ENCODE data around the gene ISL2.
"Not testable (repeated sequence)": the region's sequence is repeated elsewhere in the genome, so short reads cannot be mapped to it uniquely, and the experiment has no call there.

ISL2 gene

GRCh38 chr15:76336254-76337058 lies at the start of gene ISL2:
ISL2 (plus strand) TSS chr15:76336773; CDS start chr15:76336884, 111 bp downstream.
- peak; percentile 73 for DNase-seq

GRCh38 chr15:76289582-76289981 lies 47.0 kb upstream of the ISL2 start:
- no peak for DNase-seq

- no peak for DNase-seq
Measured at GRCh38 chr15:76293361-76293760, 43.2 kb upstream of the ISL2 start.

- DNase-seq: not testable (repeated sequence)
Measured at GRCh38 chr15:76294463-76294862, 42.1 kb upstream of the ISL2 start.

GRCh38 chr15:76296849-76297248 lies 39.7 kb upstream of the ISL2 start:
- no peak for DNase-seq

- DNase-seq: not testable (repeated sequence)
Measured at GRCh38 chr15:76297951-76298350, 38.6 kb upstream of the ISL2 start.

- no peak for DNase-seq
Measured at GRCh38 chr15:76298986-76299385, 37.6 kb upstream of the ISL2 start.

- DNase-seq: no peak
Measured at GRCh38 chr15:76299786-76300185, 36.8 kb upstream of the ISL2 start.

GRCh38 chr15:76303909-76304308 lies 32.7 kb upstream of the ISL2 start:
- no peak for DNase-seq

GRCh38 chr15:76309601-76310330 lies 26.8 kb upstream of the ISL2 start:
- DNase-seq: no peak

GRCh38 chr15:76310475-76311099 lies 26.0 kb upstream of the ISL2 start:
- DNase-seq: no peak

- peak; percentile 92 for DNase-seq
Measured at GRCh38 chr15:76311100-76311953, 25.2 kb upstream of the ISL2 start, which contains the start of gene ETFA. ETFA (minus strand) TSS chr15:76311469; CDS start chr15:76311388, 81 bp downstream.

- DNase-seq: no peak
Measured at GRCh38 chr15:76312540-76313174, 23.9 kb upstream of the ISL2 start.

- not testable (repeated sequence) for DNase-seq
Measured at GRCh38 chr15:76313175-76313567, 23.4 kb upstream of the ISL2 start.

GRCh38 chr15:76313731-76314130 lies 22.8 kb upstream of the ISL2 start:
- no peak for DNase-seq

GRCh38 chr15:76320012-76320411 lies 16.6 kb upstream of the ISL2 start:
- no peak for DNase-seq

GRCh38 chr15:76321171-76321570 lies 15.4 kb upstream of the ISL2 start:
- no peak for DNase-seq

- DNase-seq: no peak
Measured at GRCh38 chr15:76321602-76322001, 15.0 kb upstream of the ISL2 start.

GRCh38 chr15:76324066-76324465 lies 12.5 kb upstream of the ISL2 start:
- no peak for DNase-seq

- DNase-seq: no peak
Measured at GRCh38 chr15:76325704-76326103, 10.9 kb upstream of the ISL2 start.

- DNase-seq: no peak
Measured at GRCh38 chr15:76327191-76328105, 9.1 kb upstream of the ISL2 start.
